Motor neuron (in vitro differentiated cells): ENCODE measurements around the gene MAN1C1. TPM values are rescaled to one million over a fixed set of nuclear protein-coding genes. Genes with fewer than 3 reads are reported as not detected.

Source experiments
- ATAC-seq, 8 experiments: fragments of 200-7000 bp; cut with Tn5 transposase; replicated peaks in 6 of 8; 2 replicates each; pipeline ENCODE4 v1.8.0; 2021; ENCODE audit warnings: mild to moderate bottlenecking in 8 of 8, moderate library complexity in 8 of 8
- H3K27ac ChIP-seq, 2 donors: fragments of 250-450 bp; sonication (Bioruptor Pico); 2 replicates each; pipeline ENCODE4 v1.9.0; 2021; ENCODE audit warnings: antibody characterized with exemption in 2 of 2, mild to moderate bottlenecking in 2 of 2, moderate library complexity in 1 of 2
- H3K4me1 ChIP-seq, 2 donors: fragments of 250-450 bp; sonication (Bioruptor Pico); replicated peaks in 1 of 2; 2 replicates each; pipeline ENCODE4 v1.6.1; 2021; ENCODE audit warnings: antibody characterized with exemption in 2 of 2, mild to moderate bottlenecking in 2 of 2, moderate library complexity in 1 of 2
- H3K4me3 ChIP-seq, 5 donors: fragments of 250-450 bp; sonication (Bioruptor Pico); 2 replicates each; pipeline ENCODE4 v1.9.0; 2021; ENCODE audit warnings: antibody characterized with exemption in 5 of 5, mild to moderate bottlenecking in 5 of 5, moderate library complexity in 4 of 5
- WGBS, 10 experiments: fragments of 450-650 bp; shearing (Covaris generic); methylation state at CpG; one replicate each; pipeline ENCODE4 v1.0.0; 2022; 5-methylcytosine and 5-hydroxymethylcytosine counted together
- in situ Hi-C, 9 experiments: fragments of 400-800 bp; cut with MboI; loops; one replicate each; pipeline ENCODE4 v1.15.0; 2021; ENCODE audit warnings: low sequenced_read_pairs in 9 of 9, low pct_unique_long_range_greater_than_20kb in 2 of 9; ENCODE audit not compliant: unreplicated experiment in 9 of 9
- total RNA-seq, 8 experiments: library from RNA; unstranded; fragments of 300-600 nt; gene quantifications; 2 replicates each; pipeline versions ENCODE4 v1.2.3 to v1.2.4, GENCODE V29; 2022

The MAN1C1 gene
- total RNA-seq, 8 experiments from 2014 or later, result 1.2 to 67.4 (median 5.7) TPM

DNA sequence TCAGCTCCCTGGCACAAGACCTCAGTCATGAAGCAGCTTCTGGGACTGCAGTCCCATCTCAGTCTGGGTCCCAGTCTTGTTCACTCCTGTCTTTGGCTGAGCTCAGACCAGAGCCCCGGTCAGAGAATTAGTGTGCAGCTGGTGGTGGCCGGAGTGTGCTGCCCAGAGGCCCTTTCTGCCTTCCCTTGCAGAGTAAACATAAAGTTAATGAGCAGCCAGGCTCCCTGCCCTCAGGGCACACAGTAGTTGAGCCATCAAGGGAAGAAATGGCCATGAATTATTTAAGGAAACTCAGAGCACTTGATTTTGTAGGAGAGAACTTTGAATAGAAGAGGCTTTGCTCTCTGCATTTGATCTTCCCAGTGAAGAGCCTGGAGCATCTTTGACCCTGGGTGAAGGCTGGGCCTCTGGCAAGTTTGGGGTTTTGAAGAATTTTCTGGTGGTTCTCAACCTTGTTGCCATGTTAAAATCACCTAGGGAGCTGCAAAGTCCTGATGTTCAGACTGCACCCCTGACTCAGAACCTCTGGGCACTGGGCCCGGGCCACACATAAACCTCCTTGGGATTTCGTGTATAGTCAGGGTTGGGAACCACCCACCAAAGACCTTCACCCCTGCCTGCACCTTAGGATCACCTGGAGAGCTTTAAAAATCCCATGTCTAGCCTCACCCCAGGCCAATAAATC is 157.0 kb downstream of the MAN1C1 start:
- no peak overlapping the region for H3K27ac ChIP-seq

GRCh38 chr1:25774206-25774803 is 157.7 kb downstream of the MAN1C1 start:
- in situ Hi-C loops, result no loop called here
- no peak overlapping the region for H3K27ac ChIP-seq
- no peak overlapping the region for H3K4me3 ChIP-seq
- whole genome bisulfite sequencing, 10 experiments, result 63 to 100% (median 85%) methylated on average over 3 to 11 of the region's 13 CpGs; no CpG with 5 or more reads in 2 of the 10 experiments
- peaks cover 29 to 33% of the 10 kb centered on the region in 2 donors for H3K4me1 ChIP-seq
- no peak for ATAC-seq

More for the DNA sequence above, 157.0 kb downstream of the MAN1C1 start:
- Histone ChIP-seq H3K4me1 (peaks cover 29 to 33% of the 10 kb centered on the region in 2 donors), H3K4me3 (no peak overlapping the region)
- ATAC-seq, result peak in 3 of 8 experiments; percentile 88 to 97 (median 95)
- in situ Hi-C loops, result no loop called here
- WGBS, 10 experiments, result 7 to 57% (median 40%) methylated on average over 1 to 3 of the region's 4 CpGs; no CpG with 5 or more reads in 5 of the 10 experiments

DNA sequence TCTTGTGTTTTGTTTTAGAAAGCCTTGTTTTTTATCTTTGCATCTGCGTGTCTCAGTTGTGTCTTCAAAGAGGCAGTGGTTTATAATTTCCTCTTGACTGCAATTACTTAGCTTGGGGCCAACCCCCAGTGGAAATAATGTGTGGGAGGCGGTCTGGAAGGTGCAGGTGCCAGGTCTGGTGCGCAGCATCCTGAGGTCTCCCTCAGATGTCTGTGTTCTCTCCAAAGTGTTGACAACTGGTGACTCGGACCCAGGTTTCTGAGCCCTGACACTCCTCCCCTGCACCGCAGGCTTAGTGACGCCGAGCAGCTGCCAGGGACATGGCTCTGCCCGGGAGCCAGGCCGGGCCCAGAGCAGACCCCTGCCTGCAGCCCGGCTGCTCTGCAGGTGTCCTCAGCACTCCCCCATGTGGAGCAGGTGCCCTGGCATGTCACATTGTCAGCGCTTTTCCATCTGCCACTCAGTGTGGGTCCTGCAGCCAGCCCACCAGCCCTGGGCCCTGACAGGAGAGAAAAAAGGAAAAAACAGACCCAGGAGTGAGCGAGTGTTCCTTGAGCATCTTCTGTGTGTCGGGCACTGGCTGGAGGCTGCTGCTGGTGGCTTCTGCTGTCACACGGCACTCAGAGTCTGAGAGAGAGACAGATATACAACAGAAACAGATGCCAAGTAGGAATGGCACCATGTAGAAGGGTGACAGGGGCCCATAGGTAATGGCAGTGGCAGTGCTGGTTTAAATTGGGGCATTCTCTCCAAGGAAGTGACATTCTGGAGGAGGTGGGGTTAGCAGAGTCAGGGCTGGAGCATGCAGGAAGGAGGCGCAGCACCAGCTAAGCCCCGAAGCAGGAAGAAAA is 158.6 kb downstream of the MAN1C1 start:
- in situ Hi-C loops, result loop anchor here in 4 of 9 experiments (25.0 kb wide), 1 partner anchor 163 kb away; the partner anchor contains the start of gene MAN1C1 (in 4 of the 4)
- 50 to 90% (median 65%) methylated on average over 2 to 16 of the region's 16 CpGs; no CpG with 5 or more reads in 1 of the 10 experiments for WGBS, 10 experiments
- no peak for ATAC-seq
- Histone ChIP-seq H3K4me3 (no peak overlapping the region), H3K27ac (no peak overlapping the region), H3K4me1 (peaks cover 21 to 26% of the 10 kb centered on the region in 2 donors)

- WGBS, 10 experiments, result 59 to 93% (median 83%) methylated on average over 2 to 7 of the region's 8 CpGs; no CpG with 5 or more reads in 3 of the 10 experiments
- peak in 3 of 8 experiments; percentile 20 to 65 (median 39) for ATAC-seq
- in situ Hi-C loops, result loop anchor here in 4 of 9 experiments (25.0 kb wide), 1 partner anchor 167 kb away; the partner anchor contains the start of gene MAN1C1 (in 4 of the 4)
- Histone ChIP-seq H3K27ac (no peak overlapping the region), H3K4me3 (no peak overlapping the region), H3K4me1 (peaks cover under 1 to 9% of the 10 kb centered on the region in 2 donors)
Observed at GRCh38 chr1:25779388-25779787, 162.8 kb downstream of the MAN1C1 start.

GRCh38 chr1:25779894-25780293 is 163.3 kb downstream of the MAN1C1 start:
- 38 to 100% (median 95%) methylated on average over 1 to 4 of the region's 4 CpGs; no CpG with 5 or more reads in 1 of the 10 experiments for WGBS, 10 experiments
- Histone ChIP-seq H3K4me3 (no peak overlapping the region), H3K4me1 (peaks cover 5 to 14% of the 10 kb centered on the region in 2 donors), H3K27ac (no peak overlapping the region)
- in situ Hi-C loops, result loop anchor here in 4 of 9 experiments (25.0 kb wide), 1 partner anchor 168 kb away; the partner anchor contains the start of gene MAN1C1 (in 4 of the 4)
- ATAC-seq, result no peak

DNA sequence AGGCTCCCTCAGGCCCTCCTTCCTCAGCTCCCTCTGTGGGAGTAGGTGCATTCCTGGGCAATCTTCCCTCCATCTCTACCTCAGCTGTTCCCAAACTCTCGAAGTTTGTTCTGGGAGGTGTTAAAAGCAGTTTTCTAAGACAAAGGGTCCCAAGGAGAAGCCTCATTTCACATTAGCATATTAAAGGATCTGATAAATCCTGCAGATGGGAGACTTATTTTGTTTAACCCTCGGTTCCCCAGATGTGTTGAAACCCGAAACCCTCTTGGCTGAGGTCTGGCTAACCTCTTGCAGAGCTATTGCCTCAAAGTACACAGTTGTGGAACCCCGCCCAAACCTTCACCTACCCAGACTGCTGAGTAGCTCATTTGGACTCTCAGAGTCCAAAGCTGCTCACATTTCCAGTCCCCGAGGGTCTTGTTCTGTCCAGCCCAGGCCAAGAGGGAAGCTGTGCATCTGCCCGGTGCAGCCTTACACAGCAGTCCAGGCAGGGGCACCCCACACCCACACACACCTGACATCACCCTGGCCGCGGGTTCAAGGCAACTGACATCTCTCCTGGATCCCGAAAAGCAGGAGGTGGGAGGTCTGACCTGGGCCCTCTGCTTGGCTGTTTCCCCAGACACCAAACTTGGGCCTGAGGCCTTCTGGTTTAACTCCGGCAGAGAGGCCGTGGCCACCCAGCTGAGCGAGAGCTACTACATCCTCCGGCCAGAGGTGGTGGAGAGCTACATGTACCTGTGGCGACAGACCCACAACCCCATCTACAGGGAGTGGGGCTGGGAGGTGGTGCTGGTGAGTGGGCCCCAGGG is 163.9 kb downstream of the MAN1C1 start:
- WGBS, 10 experiments, result 35 to 88% (median 65%) methylated on average over 2 to 9 of the region's 14 CpGs; no CpG with 5 or more reads in 3 of the 10 experiments
- in situ Hi-C loops, result loop anchor here in 4 of 9 experiments (25.0 kb wide), 1 partner anchor 168 kb away; the partner anchor contains the start of gene MAN1C1 (in 4 of the 4)
- Histone ChIP-seq H3K4me3 (no peak overlapping the region), H3K4me1 (peaks cover 6 to 17% of the 10 kb centered on the region in 2 donors), H3K27ac (no peak overlapping the region)
- ATAC-seq, result peak in 4 of 8 experiments; percentile 6 to 77 (median 46)

GRCh38 chr1:25781130-25781433 is 164.5 kb downstream of the MAN1C1 start:
- no peak overlapping the region for H3K27ac ChIP-seq
- ATAC-seq, result peak in 2 of 8 experiments; percentile 4 to 10
- 95% methylated on average over 3 of the region's 3 CpGs; no CpG with 5 or more reads in 9 of the 10 experiments for WGBS, 10 experiments
- peaks cover 6 to 17% of the 10 kb centered on the region in 2 donors for H3K4me1 ChIP-seq
- H3K4me3 ChIP-seq, result no peak overlapping the region
- in situ Hi-C loops, result loop anchor here in 4 of 9 experiments (25.0 kb wide), 1 partner anchor 169 kb away; the partner anchor contains the start of gene MAN1C1 (in 4 of the 4)

- no peak overlapping the region for H3K4me3 ChIP-seq
- H3K4me1 ChIP-seq, result peaks cover 19 to 34% of the 10 kb centered on the region in 2 donors
- WGBS, 10 experiments, result 20 to 91% (median 81%) methylated on average over 1 to 16 of the region's 18 CpGs; no CpG with 5 or more reads in 5 of the 10 experiments
- no peak for ATAC-seq
- in situ Hi-C loops, result loop anchor here in 4 of 9 experiments (25.0 kb wide), 1 partner anchor 170 kb away; the partner anchor contains the start of gene MAN1C1 (in 4 of the 4)
- no peak overlapping the region for H3K27ac ChIP-seq
Observed at GRCh38 chr1:25782608-25783201, 166.1 kb downstream of the MAN1C1 start.

GRCh38 chr1:25784575-25785051 is 168.0 kb downstream of the MAN1C1 start:
- in situ Hi-C loops, result loop anchor here in 4 of 9 experiments (25.0 kb wide), 1 partner anchor 172 kb away; the partner anchor contains the start of gene MAN1C1 (in 4 of the 4)
- no peak overlapping the region for H3K27ac ChIP-seq
- 40 to 87% (median 72%) methylated on average over 1 to 7 of the region's 9 CpGs; no CpG with 5 or more reads in 2 of the 10 experiments for WGBS, 10 experiments
- no peak overlapping the region for H3K4me3 ChIP-seq
- peak in 2 of 8 experiments; percentile 10 to 17 for ATAC-seq
- H3K4me1 ChIP-seq, result peaks cover 22 to 38% of the 10 kb centered on the region in 2 donors

GRCh38 chr1:25785333-25786067 is 168.9 kb downstream of the MAN1C1 start:
- peak in 3 of 8 experiments; percentile 54 to 81 (median 61) for ATAC-seq
- no peak overlapping the region for H3K4me3 ChIP-seq
- H3K27ac ChIP-seq, result no peak overlapping the region
- 65 to 94% (median 80%) methylated on average over 1 to 10 of the region's 10 CpGs; no CpG with 5 or more reads in 3 of the 10 experiments for WGBS, 10 experiments
- peaks cover 22 to 35% of the 10 kb centered on the region in 2 donors for H3K4me1 ChIP-seq
- in situ Hi-C loops, result loop anchor here in 4 of 9 experiments (25.0 kb wide), 1 partner anchor 173 kb away; the partner anchor contains the start of gene MAN1C1 (in 4 of the 4)
